OCI-M2 (cell line): ENCODE results near the gene ALDH1L1.

ENCODE experiments used
- DNase-seq: peaks from one replicate; lab custom pipeline; 2025; ENCODE audit not compliant: unreplicated experiment; lab: John Stamatoyannopoulos, UW

The ALDH1L1 gene

GRCh38 chr3:126180477-126181397, at the start of gene ALDH1L1:
ALDH1L1 (minus strand) TSS chr3:126180586; CDS start chr3:126160979, 19,607 bp downstream.
- no peak for DNase-seq

- DNase-seq: no peak
These were observed 46.0 kb upstream of the ALDH1L1 start for GRCh38 chr3:126226374-126226773.

- no peak for DNase-seq
These were observed 36.0 kb upstream of the ALDH1L1 start for GRCh38 chr3:126216416-126216815.

- DNase-seq: no peak
These were observed 33.1 kb upstream of the ALDH1L1 start for GRCh38 chr3:126213379-126214028.

GRCh38 chr3:126212620-126213378, 32.4 kb upstream of the ALDH1L1 start:
- no peak for DNase-seq

GRCh38 chr3:126212250-126212619, 31.8 kb upstream of the ALDH1L1 start:
- DNase-seq: no peak

- no peak for DNase-seq
These were observed 31.2 kb upstream of the ALDH1L1 start for GRCh38 chr3:126211569-126211968.

GRCh38 chr3:126210606-126211005, 30.2 kb upstream of the ALDH1L1 start:
- no peak for DNase-seq

- no peak for DNase-seq
These were observed 29.4 kb upstream of the ALDH1L1 start for GRCh38 chr3:126209741-126210140.

GRCh38 chr3:126208606-126209256, 28.3 kb upstream of the ALDH1L1 start:
- no peak for DNase-seq

GRCh38 chr3:126208182-126208581, 27.8 kb upstream of the ALDH1L1 start:
- DNase-seq: no peak

GRCh38 chr3:126207166-126207565, 26.8 kb upstream of the ALDH1L1 start:
- no peak for DNase-seq

- DNase-seq: no peak
These were observed 25.6 kb upstream of the ALDH1L1 start for GRCh38 chr3:126205717-126206655.

GRCh38 chr3:126202680-126203079, 22.3 kb upstream of the ALDH1L1 start:
- no peak for DNase-seq

- DNase-seq: no peak
These were observed 21.9 kb upstream of the ALDH1L1 start for GRCh38 chr3:126202276-126202675.

- DNase-seq: no peak
These were observed 20.8 kb upstream of the ALDH1L1 start for GRCh38 chr3:126201168-126201567.

- no peak for DNase-seq
These were observed 20.1 kb upstream of the ALDH1L1 start for GRCh38 chr3:126200534-126200933.

GRCh38 chr3:126199256-126199655, 18.9 kb upstream of the ALDH1L1 start:
- DNase-seq: no peak

- no peak for DNase-seq
These were observed 17.6 kb upstream of the ALDH1L1 start for GRCh38 chr3:126197854-126198584.
